ENCODE data around the gene NUDT22.

DNA sequence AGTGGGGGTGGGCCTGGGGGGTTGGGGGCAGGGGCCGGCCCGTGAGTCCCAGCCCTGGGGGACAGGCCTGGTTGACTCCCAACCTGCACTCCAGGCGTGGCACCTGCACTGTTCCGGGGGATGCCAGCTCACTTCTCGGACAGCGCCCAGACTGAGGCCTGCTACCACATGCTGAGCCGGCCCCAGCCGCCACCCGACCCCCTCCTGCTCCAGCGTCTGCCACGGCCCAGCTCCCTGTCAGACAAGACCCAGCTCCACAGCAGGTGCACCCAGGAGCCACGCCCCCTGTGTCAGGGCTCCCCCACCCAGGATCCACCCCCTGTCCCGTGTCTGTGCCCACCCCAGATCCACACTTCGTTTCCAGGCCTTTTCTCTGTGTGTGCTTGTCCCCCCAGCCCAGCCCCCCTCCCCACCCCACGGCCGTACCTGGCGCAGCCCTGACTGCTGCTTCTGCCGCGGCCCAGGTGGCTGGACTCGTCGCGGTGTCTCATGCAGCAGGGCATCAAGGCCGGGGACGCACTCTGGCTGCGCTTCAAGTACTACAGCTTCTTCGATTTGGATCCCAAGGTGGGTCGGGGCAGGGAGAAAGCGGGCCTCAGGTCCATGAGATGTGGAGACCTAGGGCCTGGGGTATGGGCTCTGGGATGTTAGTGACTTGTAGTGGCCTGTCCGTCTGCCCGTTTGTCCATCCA is 14.7 kb upstream of the NUDT22 start:
- no peak for TF ChIP-seq SUZ12 (IDR thresholded peaks at IDR 0.05; ENCODE audit: extremely low read depth, insufficient read depth, insufficient read length)
- TF ChIP-seq ZNF274 (IDR thresholded peaks at IDR 0.05; ENCODE audit: low read depth, low read length): no peak
- no peak for TF ChIP-seq YY1 (IDR thresholded peaks at IDR 0.05; ENCODE audit: insufficient read depth, insufficient read length)

Measured in NT2/D1 (cell line).